ENCODE results near the gene EGFL7. TPM values are rescaled to one million over a fixed set of nuclear protein-coding genes. Genes with fewer than 3 reads are reported as not detected.
A peak's percentile ranks its signal among the peaks of the same experiment; 100 is the strongest.

The EGFL7 gene
- total and polyA plus RNA-seq, 4 donors = 32.1 to 39.7 (median 36.5) TPM

GRCh38 chr9:136660971-136661550 lies 1.7 kb upstream of the EGFL7 start:
- H3K36me3 ChIP-seq (ENCODE audit: control insufficient read depth in 4 of 4, insufficient read depth in 3 of 4, low read depth in 1 of 4, low read length in 3 of 4) = no peaks in the 10 kb centered on the region
- no peak overlapping the region for H3K4me3 ChIP-seq (ENCODE audit: low read depth in 1 of 3, low read length in 3 of 3)
- TF ChIP-seq ATF3 (IDR thresholded peaks at IDR 0.05) (no peak), YY1 (IDR thresholded peaks at IDR 0.05) (no peak), GABPA (IDR thresholded peaks at IDR 0.05 in 1 of 2, conservative IDR thresholded peaks at IDR 0.05 in 1 of 2) (no peak), ZBTB33 (IDR thresholded peaks at IDR 0.05) (no peak), MAX (IDR thresholded peaks at IDR 0.05) (no peak), JUND (IDR thresholded peaks at IDR 0.05) (no peak), RAD21 (IDR thresholded peaks at IDR 0.05) (no peak), CTCF (IDR thresholded peaks at IDR 0.05; ENCODE audit: low read depth, low read length, missing input control) (no peak), NR2F2 (IDR thresholded peaks at IDR 0.05) (no peak), HNF4A (conservative IDR thresholded peaks at IDR 0.05) (no peak), REST (IDR thresholded peaks at IDR 0.05) (no peak), HNF4G (IDR thresholded peaks at IDR 0.05) (no peak), RXRA (IDR thresholded peaks at IDR 0.05) (no peak), FOXA1 (IDR thresholded peaks at IDR 0.05) (no peak), FOXA2 (IDR thresholded peaks at IDR 0.05) (no peak), SP1 (IDR thresholded peaks at IDR 0.05) (no peak), TAF1 (conservative IDR thresholded peaks at IDR 0.05) (no peak), EGR1 (IDR thresholded peaks at IDR 0.05; ENCODE audit: low read depth in 2 of 2) (no peak)
- H3K27me3 ChIP-seq (ENCODE audit: control insufficient read depth in 4 of 4, insufficient read depth in 4 of 4, low read length in 3 of 4) = no peaks in the 10 kb centered on the region
- peak overlapping the region; percentile 50 to 66 for H3K27ac ChIP-seq (ENCODE audit: low read depth in 1 of 2, low read length in 2 of 2)
- no peak for DNase-seq (ENCODE audit: low spot score)
- 71% methylated on average over 13 of the region's 13 CpGs for WGBS
- peaks cover 0 to 9% (median 5%) of the 10 kb centered on the region in 4 donors for H3K4me1 ChIP-seq (ENCODE audit: control insufficient read depth in 4 of 4, insufficient read depth in 4 of 4, low read length in 3 of 4)
- H3K9ac ChIP-seq (ENCODE audit: low read depth in 1 of 2, low read length in 2 of 2) = no peak overlapping the region
- no peaks in the 10 kb centered on the region for H3K9me3 ChIP-seq (ENCODE audit: control insufficient read depth in 4 of 4, low read length in 3 of 4)
